ENCODE data around the gene YY1.
"Not testable (repeated sequence)": the region's sequence is repeated elsewhere in the genome, so short reads cannot be mapped to it uniquely, and the experiment has no call there.

YY1 gene

DNA sequence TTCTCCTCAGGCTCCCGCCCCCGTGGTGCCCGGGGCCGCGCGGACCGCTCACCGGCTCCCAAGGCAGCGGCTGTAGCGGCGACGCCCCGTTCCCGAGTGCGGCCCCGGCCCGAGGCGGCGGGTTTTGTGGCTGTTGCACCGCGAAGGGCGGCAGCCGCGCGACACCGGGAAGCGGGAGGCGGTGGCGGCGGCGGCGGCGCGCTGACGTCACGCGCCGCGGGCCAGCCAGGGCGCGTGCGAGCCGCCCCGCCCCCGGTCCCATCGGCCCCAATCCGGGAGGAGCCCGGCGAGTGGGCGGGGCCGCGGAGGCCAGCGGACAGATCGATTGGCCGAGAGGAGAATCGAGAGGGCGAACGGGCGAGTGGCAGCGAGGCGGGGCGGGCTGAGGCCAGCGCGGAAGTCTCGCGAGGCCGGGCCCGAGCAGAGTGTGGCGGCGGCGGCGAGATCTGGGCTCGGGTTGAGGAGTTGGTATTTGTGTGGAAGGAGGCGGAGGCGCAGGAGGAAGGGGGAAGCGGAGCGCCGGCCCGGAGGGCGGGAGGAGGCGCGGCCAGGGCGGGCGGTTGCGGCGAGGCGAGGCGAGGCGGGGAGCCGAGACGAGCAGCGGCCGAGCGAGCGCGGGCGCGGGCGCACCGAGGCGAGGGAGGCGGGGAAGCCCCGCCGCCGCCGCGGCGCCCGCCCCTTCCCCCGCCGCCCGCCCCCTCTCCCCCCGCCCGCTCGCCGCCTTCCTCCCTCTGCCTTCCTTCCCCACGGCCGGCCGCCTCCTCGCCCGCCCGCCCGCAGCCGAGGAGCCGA lies at the start of gene YY1:
YY1 (plus strand) TSS at position 726 of the 792 bp plus-strand sequence. CDS start 101 bp downstream, outside the sequence.
- in situ Hi-C loops (cut with MboI; ENCODE audit: low sequenced_read_pairs), result no loop called here

- in situ Hi-C loops (cut with MboI; ENCODE audit: low sequenced_read_pairs), result no loop called here
Measured at GRCh38 chr14:100190126-100190525, 48.8 kb upstream of the YY1 start.

DNA sequence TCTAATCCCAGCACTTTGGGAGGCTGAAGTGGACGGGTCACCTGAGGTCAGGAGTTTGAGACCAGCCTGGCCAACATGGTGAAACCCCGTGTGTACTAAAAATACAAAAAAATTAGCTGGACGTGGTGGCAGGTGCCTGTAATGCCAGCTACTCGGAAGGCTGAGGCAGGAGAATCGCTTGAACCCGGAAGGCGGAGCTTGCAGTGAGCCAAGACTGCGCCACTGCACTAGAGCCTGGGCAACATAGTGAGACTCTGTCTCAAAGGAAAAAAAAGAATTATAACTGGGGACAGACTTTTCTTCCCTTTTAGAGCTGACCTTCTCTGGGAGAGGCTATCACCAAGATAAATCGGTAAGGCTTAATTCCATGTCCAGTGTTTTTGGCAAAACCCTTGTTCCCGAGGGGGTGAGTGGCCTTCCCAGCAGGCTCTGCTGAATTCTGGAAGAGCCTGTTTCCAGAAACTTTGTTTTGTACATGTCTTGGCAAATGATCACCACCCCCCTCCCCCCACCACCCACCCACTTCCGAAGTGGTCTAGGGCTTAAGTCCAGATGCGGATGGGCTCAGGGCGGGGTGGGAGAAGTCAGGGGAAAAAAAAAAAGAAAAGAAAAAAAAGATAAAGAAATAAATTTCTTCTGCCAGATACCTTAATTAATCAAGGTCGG lies 47.2 kb upstream of the YY1 start:
- in situ Hi-C loops (cut with MboI; ENCODE audit: low sequenced_read_pairs), result no loop called here

- in situ Hi-C loops (cut with MboI; ENCODE audit: low sequenced_read_pairs), result no loop called here
Measured at GRCh38 chr14:100192250-100192671, 46.7 kb upstream of the YY1 start.

GRCh38 chr14:100192672-100193416 lies 46.1 kb upstream of the YY1 start:
- in situ Hi-C loops (cut with MboI; ENCODE audit: low sequenced_read_pairs), result no loop called here

DNA sequence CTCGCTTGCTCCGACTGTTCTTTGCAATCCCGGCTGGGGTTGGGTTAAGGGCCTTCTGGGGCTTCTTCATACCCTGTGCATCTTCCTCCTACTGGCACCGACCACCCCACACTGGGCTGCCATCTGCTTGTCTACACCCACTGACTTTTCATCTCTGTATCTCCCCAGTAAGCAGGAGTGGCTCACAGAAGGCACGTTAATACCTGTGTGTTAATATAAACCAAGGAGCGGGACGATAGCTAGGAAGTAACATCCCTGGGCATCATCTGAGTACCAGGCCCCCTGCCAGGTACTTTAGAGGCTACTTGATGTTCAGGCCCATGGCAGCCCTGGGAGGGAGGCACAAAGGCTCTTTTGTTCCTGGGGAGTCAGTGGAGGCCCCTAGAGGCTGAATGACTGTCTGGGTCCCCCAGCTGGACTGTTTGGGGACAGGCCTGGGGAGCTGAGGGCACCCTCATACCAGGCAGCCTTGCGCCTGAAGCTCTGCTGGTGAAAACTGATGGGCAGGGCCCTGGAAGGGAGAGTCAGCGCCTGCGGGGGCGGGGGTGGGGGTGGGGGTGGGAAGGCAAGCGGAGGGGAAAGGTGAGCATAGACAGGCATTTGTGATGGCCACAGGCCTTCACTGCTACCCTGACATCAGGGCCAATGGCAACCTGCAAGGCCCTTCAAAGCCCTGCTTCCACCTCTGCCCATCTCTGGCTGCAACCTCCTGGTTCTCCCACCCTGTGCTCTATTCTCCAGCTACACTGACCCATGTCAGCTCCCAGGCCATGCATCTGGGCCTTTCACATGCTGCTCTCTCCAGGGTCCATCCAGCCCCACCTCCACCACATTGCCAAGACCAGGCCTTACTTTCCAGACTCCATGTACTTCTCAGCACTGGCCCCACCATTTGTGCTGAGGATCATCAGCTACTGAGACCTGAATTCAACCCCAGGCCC lies 45.3 kb upstream of the YY1 start:
- in situ Hi-C loops (cut with MboI; ENCODE audit: low sequenced_read_pairs), result no loop called here

DNA sequence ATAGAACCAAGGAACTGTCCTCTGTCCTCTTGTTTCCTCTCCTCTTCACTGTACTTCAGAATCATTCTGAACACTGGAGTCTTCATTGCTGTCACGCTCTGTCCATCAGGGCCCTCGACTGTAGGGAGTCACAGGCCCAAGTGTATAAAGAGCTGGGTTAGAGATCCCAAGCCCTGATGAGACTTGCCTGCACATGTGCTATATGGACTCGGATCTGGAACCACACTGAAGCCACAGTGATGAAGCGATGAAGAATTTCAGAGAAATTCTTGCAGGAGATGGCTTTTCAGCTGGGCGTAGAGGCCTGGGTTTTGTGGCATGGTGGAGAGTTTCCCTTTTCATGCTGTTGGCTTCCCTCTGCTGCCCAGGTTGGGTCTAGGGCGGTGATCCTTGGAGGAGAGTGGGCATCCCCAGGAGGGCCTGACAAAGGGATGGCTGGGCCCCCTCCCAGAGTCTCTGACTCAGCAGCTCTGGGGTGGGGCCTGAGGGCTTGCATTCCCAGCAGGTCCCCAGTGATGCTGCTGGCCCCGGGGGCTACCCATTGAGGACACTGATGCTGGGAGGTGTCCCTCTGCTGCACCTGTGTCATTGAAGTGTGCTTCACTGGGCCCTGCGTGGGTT lies 39.6 kb upstream of the YY1 start:
- in situ Hi-C loops (cut with MboI; ENCODE audit: low sequenced_read_pairs), result no loop called here

- in situ Hi-C loops (cut with MboI; ENCODE audit: low sequenced_read_pairs), result no loop called here
Measured at GRCh38 chr14:100200311-100200710, 38.6 kb upstream of the YY1 start.

DNA sequence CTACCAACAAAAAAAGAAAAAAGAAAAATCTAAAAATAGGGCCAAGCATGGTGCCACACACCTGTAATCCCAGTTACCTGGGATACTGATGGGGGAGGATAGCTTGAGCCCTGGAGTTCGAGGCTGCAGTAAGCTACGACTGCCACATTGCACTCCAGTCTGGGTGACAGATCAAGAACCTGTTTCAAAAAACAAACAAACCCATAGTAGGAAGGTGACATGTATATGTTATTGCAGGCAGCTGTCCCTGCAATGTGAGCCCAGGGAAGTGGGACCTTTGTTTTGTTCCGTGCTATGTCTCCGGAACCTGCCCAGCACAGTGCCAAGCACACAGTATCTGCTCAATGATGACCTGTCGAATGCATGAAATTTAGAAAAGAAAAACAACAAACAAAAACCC lies 37.2 kb upstream of the YY1 start:
- in situ Hi-C loops (cut with MboI; ENCODE audit: low sequenced_read_pairs), result no loop called here

- in situ Hi-C loops (cut with MboI; ENCODE audit: low sequenced_read_pairs), result no loop called here
Measured at GRCh38 chr14:100202712-100203111, 36.2 kb upstream of the YY1 start.

GRCh38 chr14:100203146-100203545 lies 35.8 kb upstream of the YY1 start:
- in situ Hi-C loops (cut with MboI; ENCODE audit: low sequenced_read_pairs), result no loop called here

- in situ Hi-C loops (cut with MboI; ENCODE audit: low sequenced_read_pairs), result no loop called here
Measured at GRCh38 chr14:100203962-100204834, 34.7 kb upstream of the YY1 start.

DNA sequence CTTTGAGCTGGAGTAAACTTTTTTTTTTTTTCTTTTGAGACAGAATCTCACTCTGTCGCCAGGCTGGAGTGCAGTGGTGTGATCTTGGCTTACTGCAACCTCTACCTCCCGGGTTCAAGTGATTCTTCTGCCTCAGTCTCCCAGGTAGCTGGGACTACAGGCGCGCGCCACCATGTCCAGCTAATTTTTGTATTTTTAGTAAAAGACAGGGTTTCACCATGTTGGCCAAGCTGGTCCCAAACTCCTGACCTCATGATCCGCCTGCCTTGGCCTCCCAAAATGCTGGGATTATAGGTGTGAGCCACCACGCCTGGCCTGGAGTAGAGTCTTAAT lies 34.1 kb upstream of the YY1 start:
- in situ Hi-C loops (cut with MboI; ENCODE audit: low sequenced_read_pairs), result not testable (repeated sequence)

DNA sequence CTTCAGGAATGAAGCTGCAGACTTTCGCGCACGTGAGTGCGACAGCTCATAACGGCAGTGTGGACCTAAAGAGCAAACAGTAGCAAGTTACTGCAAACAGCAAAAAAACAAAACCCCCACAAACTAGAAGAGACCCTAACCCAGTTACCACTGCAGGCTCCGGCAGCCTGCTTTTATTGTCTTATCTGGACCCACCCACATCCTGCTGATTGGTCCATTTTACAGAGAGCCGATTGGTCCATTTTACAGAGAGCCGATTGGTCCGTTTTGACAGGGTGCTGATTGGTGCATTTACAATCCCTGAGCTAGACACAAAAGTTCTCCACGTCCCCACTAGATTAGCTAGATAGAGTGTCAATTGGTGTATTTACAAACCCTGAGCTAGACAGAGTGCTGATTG lies 31.4 kb upstream of the YY1 start:
- in situ Hi-C loops (cut with MboI; ENCODE audit: low sequenced_read_pairs), result not testable (repeated sequence)

GRCh38 chr14:100208136-100208535 lies 30.8 kb upstream of the YY1 start:
- in situ Hi-C loops (cut with MboI; ENCODE audit: low sequenced_read_pairs), result not testable (repeated sequence)

GRCh38 chr14:100211366-100211765 lies 27.6 kb upstream of the YY1 start:
- in situ Hi-C loops (cut with MboI; ENCODE audit: low sequenced_read_pairs), result no loop called here

DNA sequence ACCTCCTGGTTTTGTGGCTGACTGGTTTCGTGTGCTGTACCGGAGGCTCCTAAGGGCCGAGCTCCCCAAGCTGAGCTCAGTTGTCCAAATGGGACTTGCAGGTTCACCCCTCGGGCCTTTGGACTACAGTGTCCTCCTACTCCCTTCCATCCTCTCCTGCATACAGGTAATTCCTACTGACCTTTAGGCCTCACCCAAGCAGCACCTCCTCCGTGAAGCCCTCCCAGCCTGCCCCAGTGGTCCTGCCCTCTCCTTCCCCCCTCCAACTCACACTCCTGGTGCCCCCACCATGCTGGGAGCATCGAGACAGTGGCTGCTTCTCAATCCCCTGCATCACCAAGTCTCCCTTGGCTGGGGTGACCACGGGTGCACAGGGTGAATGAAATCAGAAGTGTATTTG lies 27.1 kb upstream of the YY1 start:
- in situ Hi-C loops (cut with MboI; ENCODE audit: low sequenced_read_pairs), result no loop called here

DNA sequence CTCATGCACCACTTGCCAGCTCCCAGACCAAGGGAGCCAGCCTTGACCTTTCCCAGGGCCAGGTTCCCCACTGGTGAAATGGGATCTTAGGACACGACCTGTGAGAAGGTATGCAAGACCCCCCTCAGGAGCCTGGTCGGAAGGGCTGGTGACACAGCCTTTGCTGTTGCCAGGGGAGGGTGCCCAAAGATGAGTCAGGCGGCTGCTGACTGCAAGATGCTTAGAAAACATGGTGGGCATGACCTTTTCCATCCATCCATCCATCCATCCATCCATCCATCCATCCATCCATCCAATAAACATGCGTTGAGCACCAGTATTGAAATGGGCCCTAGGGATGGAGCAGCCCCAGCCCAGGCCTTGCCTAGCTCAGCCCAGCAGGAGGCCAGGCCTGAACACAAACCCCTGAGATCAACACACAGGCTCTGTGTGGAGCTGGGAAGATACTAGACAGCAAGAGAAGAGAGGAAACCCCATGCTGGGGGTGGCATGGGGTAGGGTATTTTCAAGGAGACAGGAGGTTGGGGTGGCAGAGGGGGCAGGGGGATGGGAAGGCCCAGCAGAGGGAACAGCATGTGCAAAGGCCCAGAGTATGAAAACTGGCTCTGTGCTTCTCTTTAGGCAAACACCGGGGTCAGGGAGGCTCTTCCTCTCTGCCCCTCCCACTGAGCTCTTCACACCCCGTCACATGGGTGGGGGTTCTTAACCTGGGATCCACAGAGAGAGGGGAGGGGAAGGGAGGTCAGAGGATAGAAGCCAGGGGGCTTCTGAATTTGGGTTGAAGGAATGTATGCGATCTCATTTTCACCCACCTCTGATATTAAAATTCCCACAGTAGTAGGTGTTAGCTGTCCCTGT lies 26.2 kb upstream of the YY1 start:
- in situ Hi-C loops (cut with MboI; ENCODE audit: low sequenced_read_pairs), result no loop called here

Data from hTERT RPE-1 (cell line).